WTC11 (cell line): Measurements from ENCODE around the gene PDK2. TPM values are rescaled to one million over a fixed set of nuclear protein-coding genes. Genes with fewer than 3 reads are reported as not detected.

ENCODE experiments used
- ATAC-seq: fragments of 200-7000 bp; cut with Tn5 transposase; 2 replicates; pipeline ENCODE4 v1.10.0; 2021; ENCODE audit warnings: mild to moderate bottlenecking, moderate library complexity
- CTCF ChIA-PET: fragments of 300-600 bp; sonication (Branson Sonifier 250); formaldehyde crosslinking; loops from one replicate; lab custom pipeline; 2021; ENCODE audit warnings: antibody characterized with exemption; lab: Charles Lee
- POLR2A ChIA-PET: fragments of 350-600 bp; sonication (Branson Sonifier 250); formaldehyde crosslinking; loops from one replicate; lab custom pipeline; 2021; ENCODE audit warnings: antibody characterized with exemption; lab: Charles Lee
- DNase-seq: peaks from one replicate; pipeline ENCODE4 v3.0.0; 2021; ENCODE audit warnings: low spot score
- H3K27ac Mint-ChIP-seq: 2 replicates; pipeline ENCODE4 v1.8.0; 2021; ENCODE audit warnings: mixed read lengths
- H3K27me3 Mint-ChIP-seq: 2 replicates; pipeline ENCODE4 v1.8.0; 2021; ENCODE audit warnings: low read depth, mild to moderate bottlenecking, moderate library complexity, mixed read lengths
- H3K36me3 Mint-ChIP-seq: 2 replicates; pipeline ENCODE4 v1.8.0; 2021; ENCODE audit warnings: mixed read lengths
- H3K4me1 Mint-ChIP-seq: 2 replicates; pipeline ENCODE4 v1.8.0; 2022; ENCODE audit warnings: mixed read lengths
- H3K4me3 Mint-ChIP-seq: 2 replicates; pipeline ENCODE4 v1.8.0; 2021; ENCODE audit warnings: mild to moderate bottlenecking, moderate library complexity, mixed read lengths
- H3K9me3 Mint-ChIP-seq: 2 replicates; pipeline ENCODE4 v1.8.0; 2021; ENCODE audit warnings: mixed read lengths
- ATF1 ChIP-seq: sonication (generic); formaldehyde crosslinking; IDR thresholded peaks from 2 replicates; pipeline ENCODE4 v1.8.1; 2023; ENCODE audit warnings: mild to moderate bottlenecking, moderate library complexity, missing genetic modification reagents
- CREB1 ChIP-seq: sonication (generic); formaldehyde crosslinking; IDR thresholded peaks from 2 replicates; pipeline ENCODE4 v1.8.0; 2023; ENCODE audit warnings: mild to moderate bottlenecking, missing genetic modification reagents
- JUN ChIP-seq: sonication (generic); formaldehyde crosslinking; IDR thresholded peaks from 2 replicates; pipeline ENCODE4 v1.8.0; 2023; ENCODE audit warnings: mild to moderate bottlenecking, missing genetic modification reagents
- MXD4 ChIP-seq: fragments of 250-450 bp; sonication (Bioruptor Pico); IDR thresholded peaks from 2 replicates; pipeline ENCODE4 v1.8.0; 2021; ENCODE audit warnings: mild to moderate bottlenecking, moderate library complexity, borderline replicate concordance
- NR2C2 ChIP-seq: sonication (generic); formaldehyde crosslinking; IDR thresholded peaks from 2 replicates; pipeline ENCODE4 v1.8.0; 2022; ENCODE audit warnings: mild to moderate bottlenecking, missing genetic modification reagents
- NR3C1 ChIP-seq: sonication (generic); formaldehyde crosslinking; conservative IDR thresholded peaks from 2 replicates; pipeline ENCODE4 v1.8.1; 2023; ENCODE audit warnings: low read depth, mild to moderate bottlenecking, missing genetic modification reagents
- PRRX2 ChIP-seq: fragments of 250-450 bp; sonication (Bioruptor Pico); IDR thresholded peaks from 2 replicates; pipeline ENCODE4 v1.8.0; 2021; ENCODE audit warnings: mild to moderate bottlenecking
- TEAD1 ChIP-seq: sonication (generic); formaldehyde crosslinking; IDR thresholded peaks from 2 replicates; pipeline ENCODE4 v1.8.0; 2022; ENCODE audit warnings: mild to moderate bottlenecking, missing genetic modification reagents
- ZNF232 ChIP-seq: sonication (generic); formaldehyde crosslinking; IDR thresholded peaks from 2 replicates; pipeline ENCODE4 v1.8.0; 2022; ENCODE audit warnings: mild to moderate bottlenecking, missing genetic modification reagents
- total RNA-seq: library from RNA; stranded (reverse); gene quantifications from 3 replicates; pipeline ENCODE4 v1.2.3, GENCODE V29; 2021
- TF ChIP-seq, protein P1 (sequence below): sonication (generic); formaldehyde crosslinking; IDR thresholded peaks from 2 replicates; pipeline ENCODE4 v1.8.0; 2023; ENCODE audit warnings: missing genetic modification reagents, mild to moderate bottlenecking, borderline replicate concordance
- TF ChIP-seq, protein P2 (sequence below): fragments of 200-600 bp; IDR thresholded peaks from 2 replicates; pipeline ENCODE4 v1.8.0; 2022; ENCODE audit warnings: antibody characterized with exemption
- TF ChIP-seq, protein P3 (sequence below): sonication (generic); formaldehyde crosslinking; IDR thresholded peaks from 2 replicates; pipeline ENCODE4 v1.8.0; 2022; ENCODE audit warnings: mild to moderate bottlenecking, missing genetic modification reagents
- TF ChIP-seq, protein P4 (sequence below): sonication (generic); formaldehyde crosslinking; IDR thresholded peaks from 2 replicates; pipeline ENCODE4 v1.8.1; 2022; ENCODE audit warnings: mild to moderate bottlenecking, missing genetic modification reagents, moderate library complexity, borderline replicate concordance
- TF ChIP-seq, protein P5 (sequence below): fragments of 250-450 bp; sonication (Bioruptor Pico); IDR thresholded peaks from 2 replicates; pipeline ENCODE4 v1.9.0; 2021; ENCODE audit warnings: mild to moderate bottlenecking, borderline replicate concordance
- TF ChIP-seq, protein P6 (sequence below): sonication (generic); formaldehyde crosslinking; IDR thresholded peaks from 2 replicates; pipeline ENCODE4 v1.8.1; 2022; ENCODE audit warnings: low read depth, missing genetic modification reagents, borderline replicate concordance
- TF ChIP-seq, protein P7 (sequence below): fragments of 250-450 bp; sonication (Bioruptor Pico); IDR thresholded peaks from 2 replicates; pipeline ENCODE4 v1.8.0; 2021; ENCODE audit warnings: mild to moderate bottlenecking

Gene PDK2
- total RNA-seq, 1 experiment from 2014 or later = 16.6 TPM

DNA sequence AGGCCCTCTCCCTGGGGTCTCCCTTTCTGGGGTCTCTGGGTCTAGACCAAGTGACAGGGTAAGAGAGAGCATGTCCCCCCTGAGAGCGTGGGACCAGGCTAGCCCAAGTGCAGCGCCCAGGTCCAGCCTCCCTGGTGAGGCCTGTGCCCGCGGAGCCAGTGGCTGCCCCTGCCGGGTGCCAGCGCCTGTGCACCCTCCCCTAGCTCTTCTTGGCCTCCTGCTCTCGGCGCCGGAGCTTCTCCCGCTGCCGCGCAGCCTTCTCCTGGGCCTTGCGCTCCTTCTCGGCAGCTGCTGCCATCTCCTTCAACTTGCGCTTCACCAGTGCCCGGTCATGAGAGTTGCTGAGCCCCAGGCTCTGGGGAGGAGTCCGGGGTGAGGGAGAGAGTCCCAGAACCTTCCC, 17.5 kb downstream of the PDK2 start (continued):
- TF ChIP-seq, protein P1, sequence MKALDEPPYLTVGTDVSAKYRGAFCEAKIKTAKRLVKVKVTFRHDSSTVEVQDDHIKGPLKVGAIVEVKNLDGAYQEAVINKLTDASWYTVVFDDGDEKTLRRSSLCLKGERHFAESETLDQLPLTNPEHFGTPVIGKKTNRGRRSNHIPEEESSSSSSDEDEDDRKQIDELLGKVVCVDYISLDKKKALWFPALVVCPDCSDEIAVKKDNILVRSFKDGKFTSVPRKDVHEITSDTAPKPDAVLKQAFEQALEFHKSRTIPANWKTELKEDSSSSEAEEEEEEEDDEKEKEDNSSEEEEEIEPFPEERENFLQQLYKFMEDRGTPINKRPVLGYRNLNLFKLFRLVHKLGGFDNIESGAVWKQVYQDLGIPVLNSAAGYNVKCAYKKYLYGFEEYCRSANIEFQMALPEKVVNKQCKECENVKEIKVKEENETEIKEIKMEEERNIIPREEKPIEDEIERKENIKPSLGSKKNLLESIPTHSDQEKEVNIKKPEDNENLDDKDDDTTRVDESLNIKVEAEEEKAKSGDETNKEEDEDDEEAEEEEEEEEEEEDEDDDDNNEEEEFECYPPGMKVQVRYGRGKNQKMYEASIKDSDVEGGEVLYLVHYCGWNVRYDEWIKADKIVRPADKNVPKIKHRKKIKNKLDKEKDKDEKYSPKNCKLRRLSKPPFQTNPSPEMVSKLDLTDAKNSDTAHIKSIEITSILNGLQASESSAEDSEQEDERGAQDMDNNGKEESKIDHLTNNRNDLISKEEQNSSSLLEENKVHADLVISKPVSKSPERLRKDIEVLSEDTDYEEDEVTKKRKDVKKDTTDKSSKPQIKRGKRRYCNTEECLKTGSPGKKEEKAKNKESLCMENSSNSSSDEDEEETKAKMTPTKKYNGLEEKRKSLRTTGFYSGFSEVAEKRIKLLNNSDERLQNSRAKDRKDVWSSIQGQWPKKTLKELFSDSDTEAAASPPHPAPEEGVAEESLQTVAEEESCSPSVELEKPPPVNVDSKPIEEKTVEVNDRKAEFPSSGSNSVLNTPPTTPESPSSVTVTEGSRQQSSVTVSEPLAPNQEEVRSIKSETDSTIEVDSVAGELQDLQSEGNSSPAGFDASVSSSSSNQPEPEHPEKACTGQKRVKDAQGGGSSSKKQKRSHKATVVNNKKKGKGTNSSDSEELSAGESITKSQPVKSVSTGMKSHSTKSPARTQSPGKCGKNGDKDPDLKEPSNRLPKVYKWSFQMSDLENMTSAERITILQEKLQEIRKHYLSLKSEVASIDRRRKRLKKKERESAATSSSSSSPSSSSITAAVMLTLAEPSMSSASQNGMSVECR (CRISPR knock-in tag) = no peak
- TF ChIP-seq, protein P2, sequence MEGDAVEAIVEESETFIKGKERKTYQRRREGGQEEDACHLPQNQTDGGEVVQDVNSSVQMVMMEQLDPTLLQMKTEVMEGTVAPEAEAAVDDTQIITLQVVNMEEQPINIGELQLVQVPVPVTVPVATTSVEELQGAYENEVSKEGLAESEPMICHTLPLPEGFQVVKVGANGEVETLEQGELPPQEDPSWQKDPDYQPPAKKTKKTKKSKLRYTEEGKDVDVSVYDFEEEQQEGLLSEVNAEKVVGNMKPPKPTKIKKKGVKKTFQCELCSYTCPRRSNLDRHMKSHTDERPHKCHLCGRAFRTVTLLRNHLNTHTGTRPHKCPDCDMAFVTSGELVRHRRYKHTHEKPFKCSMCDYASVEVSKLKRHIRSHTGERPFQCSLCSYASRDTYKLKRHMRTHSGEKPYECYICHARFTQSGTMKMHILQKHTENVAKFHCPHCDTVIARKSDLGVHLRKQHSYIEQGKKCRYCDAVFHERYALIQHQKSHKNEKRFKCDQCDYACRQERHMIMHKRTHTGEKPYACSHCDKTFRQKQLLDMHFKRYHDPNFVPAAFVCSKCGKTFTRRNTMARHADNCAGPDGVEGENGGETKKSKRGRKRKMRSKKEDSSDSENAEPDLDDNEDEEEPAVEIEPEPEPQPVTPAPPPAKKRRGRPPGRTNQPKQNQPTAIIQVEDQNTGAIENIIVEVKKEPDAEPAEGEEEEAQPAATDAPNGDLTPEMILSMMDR = no peak

DNA sequence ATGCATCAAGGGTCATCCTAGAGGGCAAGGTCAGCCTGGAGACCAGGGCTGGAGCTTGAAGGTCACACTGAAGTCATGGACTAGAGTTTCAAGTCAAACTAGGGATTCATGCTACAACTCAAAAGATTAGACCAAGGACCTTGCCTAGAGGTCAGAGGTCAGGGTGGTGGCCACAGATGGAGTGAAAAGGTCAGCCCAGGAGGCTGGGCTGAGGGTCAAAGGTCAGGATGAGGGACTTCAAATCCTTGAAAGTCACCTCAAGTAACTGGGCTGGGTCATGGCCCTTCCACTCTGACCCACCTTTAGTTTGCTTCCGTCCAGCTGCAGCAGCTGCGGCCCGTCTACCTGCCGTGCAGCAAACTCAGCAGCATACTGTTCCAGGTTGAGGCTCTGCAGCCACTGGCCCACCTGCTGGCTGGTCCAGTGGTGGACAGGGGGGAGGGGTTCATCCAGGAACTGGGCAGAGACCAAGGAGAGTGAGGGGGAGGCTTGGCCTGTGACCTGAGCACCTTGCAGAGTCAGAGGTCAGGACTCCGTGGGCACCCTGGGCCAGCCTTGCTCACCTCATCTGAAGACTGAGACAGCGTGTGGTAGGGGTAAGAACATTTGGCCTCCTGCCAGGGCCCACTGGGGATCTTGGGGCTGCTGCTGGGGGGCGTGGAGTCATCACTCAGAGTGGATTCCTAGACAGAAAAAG, 18.6 kb downstream of the PDK2 start:
- ChIA-PET CTCF (interaction anchor here (1.1 to 8.4 kb wide), 15 partner anchors 10 to 184 kb away, joined by 3 to 118 read pairs (median 8); partner anchors contain the start of genes PDK2 and SAMD14), POLR2A (no interaction called here)
- no peak for ATAC-seq
- Mint-ChIP-seq H3K4me3 (no peak overlapping the region), H3K4me1 (peaks cover 21% of the 10 kb centered on the region), H3K27me3 (peaks cover 32% of the 10 kb centered on the region), H3K27ac (no peak overlapping the region), H3K9me3 (no peaks in the 10 kb centered on the region), H3K36me3 (no peaks in the 10 kb centered on the region)
- no peak for TF ChIP-seq MXD4 (CRISPR knock-in tag)
- TF ChIP-seq, protein P3, sequence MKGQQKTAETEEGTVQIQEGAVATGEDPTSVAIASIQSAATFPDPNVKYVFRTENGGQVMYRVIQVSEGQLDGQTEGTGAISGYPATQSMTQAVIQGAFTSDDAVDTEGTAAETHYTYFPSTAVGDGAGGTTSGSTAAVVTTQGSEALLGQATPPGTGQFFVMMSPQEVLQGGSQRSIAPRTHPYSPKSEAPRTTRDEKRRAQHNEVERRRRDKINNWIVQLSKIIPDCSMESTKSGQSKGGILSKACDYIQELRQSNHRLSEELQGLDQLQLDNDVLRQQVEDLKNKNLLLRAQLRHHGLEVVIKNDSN (CRISPR knock-in tag) = no peak
- TF ChIP-seq, protein P4, sequence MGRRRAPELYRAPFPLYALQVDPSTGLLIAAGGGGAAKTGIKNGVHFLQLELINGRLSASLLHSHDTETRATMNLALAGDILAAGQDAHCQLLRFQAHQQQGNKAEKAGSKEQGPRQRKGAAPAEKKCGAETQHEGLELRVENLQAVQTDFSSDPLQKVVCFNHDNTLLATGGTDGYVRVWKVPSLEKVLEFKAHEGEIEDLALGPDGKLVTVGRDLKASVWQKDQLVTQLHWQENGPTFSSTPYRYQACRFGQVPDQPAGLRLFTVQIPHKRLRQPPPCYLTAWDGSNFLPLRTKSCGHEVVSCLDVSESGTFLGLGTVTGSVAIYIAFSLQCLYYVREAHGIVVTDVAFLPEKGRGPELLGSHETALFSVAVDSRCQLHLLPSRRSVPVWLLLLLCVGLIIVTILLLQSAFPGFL (CRISPR knock-in tag) = 0 out of 2 replicates have a peak, but pooled peaks have one; percentile 37
- DNase-seq = no peak

DNA sequence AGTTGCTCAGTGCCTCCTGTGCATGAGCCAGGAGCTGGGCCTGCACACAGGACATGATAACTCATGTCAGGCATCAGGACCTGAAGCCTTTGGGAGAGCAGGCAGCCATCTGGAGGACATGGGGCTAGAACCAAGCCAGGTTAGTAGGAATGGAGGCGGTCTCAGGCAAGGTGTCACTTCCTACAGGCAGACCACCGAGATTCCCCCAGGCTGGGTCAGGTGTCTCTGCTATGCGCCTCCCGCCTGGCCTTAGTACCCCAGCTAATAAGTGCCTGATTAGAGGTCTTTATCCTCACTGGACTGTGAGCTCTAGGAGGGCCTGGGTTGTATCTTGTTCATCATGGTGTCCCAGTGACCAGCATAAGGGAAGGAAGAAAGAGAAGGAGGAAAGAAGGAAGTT, 19.2 kb downstream of the PDK2 start:
- ChIA-PET CTCF (interaction anchor here (0.5 to 8.4 kb wide), 31 partner anchors 9 to 559 kb away, joined by 3 to 118 read pairs (median 5); partner anchors contain the start of genes COL1A1, PDK2, SAMD14 and TMEM92), POLR2A (interaction anchor here (1.3 kb wide), 1 partner anchor 20 kb away, joined by 3 read pairs; no protein-coding TSS in a partner anchor)
- Mint-ChIP-seq H3K36me3 (no peaks in the 10 kb centered on the region), H3K4me3 (no peak overlapping the region), H3K27me3 (peaks cover 39% of the 10 kb centered on the region), H3K9me3 (no peaks in the 10 kb centered on the region), H3K27ac (no peak overlapping the region), H3K4me1 (peaks cover 21% of the 10 kb centered on the region)
- ATAC-seq (no peak), DNase-seq (no peak)
- TF ChIP-seq ZNF232 (CRISPR knock-in tag) (no peak), JUN (no peak), ATF1 (CRISPR knock-in tag) (no peak), PRRX2 (no peak), CREB1 (CRISPR knock-in tag) (no peak), NR2C2 (no peak), TEAD1 (CRISPR knock-in tag) (no peak), NR3C1 (CRISPR knock-in tag) (no peak)
- TF ChIP-seq, protein P5, sequence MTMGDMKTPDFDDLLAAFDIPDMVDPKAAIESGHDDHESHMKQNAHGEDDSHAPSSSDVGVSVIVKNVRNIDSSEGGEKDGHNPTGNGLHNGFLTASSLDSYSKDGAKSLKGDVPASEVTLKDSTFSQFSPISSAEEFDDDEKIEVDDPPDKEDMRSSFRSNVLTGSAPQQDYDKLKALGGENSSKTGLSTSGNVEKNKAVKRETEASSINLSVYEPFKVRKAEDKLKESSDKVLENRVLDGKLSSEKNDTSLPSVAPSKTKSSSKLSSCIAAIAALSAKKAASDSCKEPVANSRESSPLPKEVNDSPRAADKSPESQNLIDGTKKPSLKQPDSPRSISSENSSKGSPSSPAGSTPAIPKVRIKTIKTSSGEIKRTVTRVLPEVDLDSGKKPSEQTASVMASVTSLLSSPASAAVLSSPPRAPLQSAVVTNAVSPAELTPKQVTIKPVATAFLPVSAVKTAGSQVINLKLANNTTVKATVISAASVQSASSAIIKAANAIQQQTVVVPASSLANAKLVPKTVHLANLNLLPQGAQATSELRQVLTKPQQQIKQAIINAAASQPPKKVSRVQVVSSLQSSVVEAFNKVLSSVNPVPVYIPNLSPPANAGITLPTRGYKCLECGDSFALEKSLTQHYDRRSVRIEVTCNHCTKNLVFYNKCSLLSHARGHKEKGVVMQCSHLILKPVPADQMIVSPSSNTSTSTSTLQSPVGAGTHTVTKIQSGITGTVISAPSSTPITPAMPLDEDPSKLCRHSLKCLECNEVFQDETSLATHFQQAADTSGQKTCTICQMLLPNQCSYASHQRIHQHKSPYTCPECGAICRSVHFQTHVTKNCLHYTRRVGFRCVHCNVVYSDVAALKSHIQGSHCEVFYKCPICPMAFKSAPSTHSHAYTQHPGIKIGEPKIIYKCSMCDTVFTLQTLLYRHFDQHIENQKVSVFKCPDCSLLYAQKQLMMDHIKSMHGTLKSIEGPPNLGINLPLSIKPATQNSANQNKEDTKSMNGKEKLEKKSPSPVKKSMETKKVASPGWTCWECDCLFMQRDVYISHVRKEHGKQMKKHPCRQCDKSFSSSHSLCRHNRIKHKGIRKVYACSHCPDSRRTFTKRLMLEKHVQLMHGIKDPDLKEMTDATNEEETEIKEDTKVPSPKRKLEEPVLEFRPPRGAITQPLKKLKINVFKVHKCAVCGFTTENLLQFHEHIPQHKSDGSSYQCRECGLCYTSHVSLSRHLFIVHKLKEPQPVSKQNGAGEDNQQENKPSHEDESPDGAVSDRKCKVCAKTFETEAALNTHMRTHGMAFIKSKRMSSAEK = no peak
- TF ChIP-seq, protein P6, sequence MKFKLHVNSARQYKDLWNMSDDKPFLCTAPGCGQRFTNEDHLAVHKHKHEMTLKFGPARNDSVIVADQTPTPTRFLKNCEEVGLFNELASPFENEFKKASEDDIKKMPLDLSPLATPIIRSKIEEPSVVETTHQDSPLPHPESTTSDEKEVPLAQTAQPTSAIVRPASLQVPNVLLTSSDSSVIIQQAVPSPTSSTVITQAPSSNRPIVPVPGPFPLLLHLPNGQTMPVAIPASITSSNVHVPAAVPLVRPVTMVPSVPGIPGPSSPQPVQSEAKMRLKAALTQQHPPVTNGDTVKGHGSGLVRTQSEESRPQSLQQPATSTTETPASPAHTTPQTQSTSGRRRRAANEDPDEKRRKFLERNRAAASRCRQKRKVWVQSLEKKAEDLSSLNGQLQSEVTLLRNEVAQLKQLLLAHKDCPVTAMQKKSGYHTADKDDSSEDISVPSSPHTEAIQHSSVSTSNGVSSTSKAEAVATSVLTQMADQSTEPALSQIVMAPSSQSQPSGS = no peak
- TF ChIP-seq, protein P7, sequence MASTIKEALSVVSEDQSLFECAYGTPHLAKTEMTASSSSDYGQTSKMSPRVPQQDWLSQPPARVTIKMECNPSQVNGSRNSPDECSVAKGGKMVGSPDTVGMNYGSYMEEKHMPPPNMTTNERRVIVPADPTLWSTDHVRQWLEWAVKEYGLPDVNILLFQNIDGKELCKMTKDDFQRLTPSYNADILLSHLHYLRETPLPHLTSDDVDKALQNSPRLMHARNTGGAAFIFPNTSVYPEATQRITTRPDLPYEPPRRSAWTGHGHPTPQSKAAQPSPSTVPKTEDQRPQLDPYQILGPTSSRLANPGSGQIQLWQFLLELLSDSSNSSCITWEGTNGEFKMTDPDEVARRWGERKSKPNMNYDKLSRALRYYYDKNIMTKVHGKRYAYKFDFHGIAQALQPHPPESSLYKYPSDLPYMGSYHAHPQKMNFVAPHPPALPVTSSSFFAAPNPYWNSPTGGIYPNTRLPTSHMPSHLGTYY (CRISPR knock-in tag) = no peak
